Cardiac muscle cell (in vitro differentiated cells and primary cell): ENCODE measurements around the gene CXXC4. TPM values are rescaled to one million over a fixed set of nuclear protein-coding genes. Genes with fewer than 3 reads are reported as not detected.

Experiments
- DNase-seq, 2 donors: peaks; one replicate each; pipeline versions ENCODE4 v3.0.0 to v3.0.0-alpha.2; 2010 to 2017; ENCODE audit warnings: low read depth in 1 of 2, low spot score in 1 of 2
- H3K27ac ChIP-seq: fragments of 200-600 bp; sonication (generic); 2 replicates; pipeline ENCODE4 v1.5.1; 2016
- H3K27me3 ChIP-seq: fragments of 200-600 bp; sonication (generic); 2 replicates; pipeline ENCODE4 v1.6.0; 2016; ENCODE audit warnings: control low read depth
- H3K36me3 ChIP-seq: fragments of 200-600 bp; sonication (generic); 2 replicates; pipeline ENCODE4 v1.5.1; 2016; ENCODE audit warnings: control low read depth
- H3K4me1 ChIP-seq: fragments of 200-600 bp; sonication (generic); 2 replicates; pipeline ENCODE4 v1.8.1; 2017; ENCODE audit warnings: low read depth, mild to moderate bottlenecking, mixed run types
- H3K4me3 ChIP-seq: fragments of 200-600 bp; sonication (generic); 2 replicates; pipeline ENCODE4 v1.5.1; 2016; ENCODE audit warnings: mild to moderate bottlenecking
- H3K9me3 ChIP-seq: fragments of 200-600 bp; sonication (generic); 2 replicates; pipeline ENCODE4 v1.5.1; 2017; ENCODE audit warnings: low read depth, mild to moderate bottlenecking, control low read depth
- polyA plus RNA-seq: library from polyadenylated mRNA; unstranded; fragments of >200 nt; fragmentation: Nextera tagmentation; extraction: Ambion mirVana; gene quantifications from 2 replicates; pipeline ENCODE4 v1.2.1, GENCODE V29; 2016
- total RNA-seq: library from RNA; depleted of rRNA; stranded (reverse); fragments of >200 nt; gene quantifications from 2 replicates; pipeline ENCODE4 v1.2.3, GENCODE V29; 2016
- TF ChIP-seq, protein P1 (sequence below): IDR thresholded peaks from 2 replicates; pipeline ENCODE4 v1.5.1; 2012; ENCODE audit warnings: low read depth, mild to moderate bottlenecking, low read length

Gene CXXC4
- total and polyA plus RNA-seq, 2 experiments from 2014 or later = 10.6 to 20.2 TPM

- TF ChIP-seq, protein P1, sequence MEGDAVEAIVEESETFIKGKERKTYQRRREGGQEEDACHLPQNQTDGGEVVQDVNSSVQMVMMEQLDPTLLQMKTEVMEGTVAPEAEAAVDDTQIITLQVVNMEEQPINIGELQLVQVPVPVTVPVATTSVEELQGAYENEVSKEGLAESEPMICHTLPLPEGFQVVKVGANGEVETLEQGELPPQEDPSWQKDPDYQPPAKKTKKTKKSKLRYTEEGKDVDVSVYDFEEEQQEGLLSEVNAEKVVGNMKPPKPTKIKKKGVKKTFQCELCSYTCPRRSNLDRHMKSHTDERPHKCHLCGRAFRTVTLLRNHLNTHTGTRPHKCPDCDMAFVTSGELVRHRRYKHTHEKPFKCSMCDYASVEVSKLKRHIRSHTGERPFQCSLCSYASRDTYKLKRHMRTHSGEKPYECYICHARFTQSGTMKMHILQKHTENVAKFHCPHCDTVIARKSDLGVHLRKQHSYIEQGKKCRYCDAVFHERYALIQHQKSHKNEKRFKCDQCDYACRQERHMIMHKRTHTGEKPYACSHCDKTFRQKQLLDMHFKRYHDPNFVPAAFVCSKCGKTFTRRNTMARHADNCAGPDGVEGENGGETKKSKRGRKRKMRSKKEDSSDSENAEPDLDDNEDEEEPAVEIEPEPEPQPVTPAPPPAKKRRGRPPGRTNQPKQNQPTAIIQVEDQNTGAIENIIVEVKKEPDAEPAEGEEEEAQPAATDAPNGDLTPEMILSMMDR = no peak
- Histone ChIP-seq H3K4me1 (peaks cover 32% of the 10 kb centered on the region), H3K4me3 (no peak overlapping the region), H3K36me3 (no peaks in the 10 kb centered on the region), H3K9me3 (no peaks in the 10 kb centered on the region), H3K27ac (peak overlapping the region; percentile 24), H3K27me3 (no peaks in the 10 kb centered on the region)
- DNase-seq = peak in 1 of 2 donors; percentile 11
These were observed 70.2 kb downstream of the CXXC4 start for GRCh38 chr4:104424475-104424941.

DNA sequence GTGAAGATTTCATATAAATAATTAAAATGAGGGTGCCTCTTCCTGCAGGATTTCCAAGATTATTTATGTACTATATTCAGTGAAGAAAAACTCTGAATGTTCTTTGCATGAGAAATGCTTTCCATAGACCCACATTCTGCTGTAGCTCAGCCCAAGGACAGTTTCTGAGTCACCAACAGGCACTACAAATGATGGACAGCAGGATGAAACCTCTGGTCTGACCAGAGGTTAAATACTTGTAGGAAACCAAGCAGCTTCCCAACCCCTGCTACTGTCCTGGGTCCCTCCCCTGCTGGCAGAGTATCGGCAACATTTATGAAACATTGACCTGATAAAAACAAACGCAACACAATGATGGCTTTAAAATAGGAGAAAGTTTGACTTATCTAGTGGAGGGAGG is 73.1 kb downstream of the CXXC4 start:
- no peaks in the 10 kb centered on the region for H3K27me3 ChIP-seq
- no peaks in the 10 kb centered on the region for H3K9me3 ChIP-seq
- peak in 1 of 2 donors; percentile 8 for DNase-seq
- H3K4me1 ChIP-seq = peaks cover 32% of the 10 kb centered on the region
- H3K4me3 ChIP-seq = no peak overlapping the region
- TF ChIP-seq, protein P1 = no peak
- no peak overlapping the region for H3K27ac ChIP-seq
- no peaks in the 10 kb centered on the region for H3K36me3 ChIP-seq

DNA sequence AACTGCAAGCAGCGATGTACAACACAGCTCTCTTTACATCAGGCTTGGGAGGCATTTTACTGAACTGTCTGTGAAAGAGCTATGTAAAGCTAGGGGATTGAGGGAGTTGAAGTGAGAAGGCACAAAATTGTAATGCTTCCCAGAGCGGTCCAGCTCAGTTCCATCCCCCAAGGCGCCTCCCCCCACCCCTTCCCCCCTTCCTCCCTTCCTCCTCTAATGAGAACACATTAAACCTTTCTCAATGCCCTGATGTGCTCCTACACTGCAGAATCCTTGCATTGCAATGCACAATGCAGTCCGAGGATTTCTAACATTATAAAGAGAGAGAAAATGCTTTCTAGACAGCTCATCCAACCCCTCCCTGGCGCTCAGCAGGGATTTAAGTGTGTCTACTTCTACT is 73.9 kb downstream of the CXXC4 start:
- Histone ChIP-seq H3K4me3 (no peak overlapping the region), H3K27me3 (no peaks in the 10 kb centered on the region), H3K9me3 (no peaks in the 10 kb centered on the region), H3K27ac (peak overlapping the region; percentile 50), H3K4me1 (peaks cover 32% of the 10 kb centered on the region), H3K36me3 (no peaks in the 10 kb centered on the region)
- TF ChIP-seq, protein P1 = no peak
- peak in 1 of 2 donors; percentile 13 for DNase-seq
